Measurements from ENCODE around the gene WWOX.

GRCh38 chr16:79004309-79004708 is 904.9 kb downstream of the WWOX start:
- TF ChIP-seq POLR2A (IDR thresholded peaks at IDR 0.05; ENCODE audit: low read length) = no peak
- TF ChIP-seq GATA1 (IDR thresholded peaks at IDR 0.05; ENCODE audit: low read depth, low read length) = no peak
